HCT116 (cell line): ENCODE results near the gene POR. TPM values are rescaled to one million over a fixed set of nuclear protein-coding genes. Genes with fewer than 3 reads are reported as not detected.

Experiments used
- ATAC-seq: fragments of 200-7000 bp; cut with Tn5 transposase; 2 replicates; pipeline ENCODE4 v1.9.1; 2020; ENCODE audit warnings: mild to moderate bottlenecking, moderate library complexity
- BruUV-seq: library from RNA; stranded (reverse); fragments of 400-500 nt; replicated peaks from 2 replicates; lab custom pipeline; 2021; lab: Mats Ljungman, UMichigan
- CTCF ChIA-PET: fragments of 300-600 bp; sonication (Branson Sonifier 250); formaldehyde crosslinking; loops from one replicate; lab custom pipeline; 2021; ENCODE audit warnings: antibody characterized with exemption; lab: Charles Lee
- POLR2A ChIA-PET: fragments of 300-600, 350-600 bp; sonication (Branson Sonifier 250); formaldehyde crosslinking; loops from one replicate; lab custom pipeline; 2021; ENCODE audit warnings: antibody characterized with exemption; lab: Charles Lee
- RAD21 ChIA-PET, 2 experiments: fragments of 300-600 bp; sonication (Branson Sonifier 250); formaldehyde crosslinking; loops; one replicate each; lab custom pipeline; 2023; ENCODE audit warnings: low total read pairs in 2 of 2; ENCODE audit not compliant: uncharacterized antibody in 2 of 2, unreplicated experiment in 2 of 2, low non-redundant PET in 1 of 2; lab: Charles Lee
- DNase-seq: peaks from one replicate; pipeline ENCODE4 v3.0.0-alpha.2; 2010; ENCODE audit warnings: low read depth, low spot score
- H2AFZ ChIP-seq: fragments of 200-600 bp; shearing (Covaris generic), sonication (generic); 2 replicates; pipeline ENCODE4 v1.6.1; 2017; ENCODE audit warnings: low read depth, mixed run types, mixed read lengths, antibody characterized with exemption, low read length; ENCODE audit not compliant: poor library complexity, severe bottlenecking
- H3K27ac ChIP-seq: 2 replicates; pipeline ENCODE4 v1.5.1; 2012; ENCODE audit warnings: low read depth, low read length
- H3K27me3 ChIP-seq: fragments of 200-600 bp; sonication (generic); 2 replicates; pipeline ENCODE4 v1.6.1; 2016; ENCODE audit warnings: mixed run types, low read length, mixed read lengths; ENCODE audit not compliant: insufficient read depth
- H3K36me3 ChIP-seq, 2 experiments: fragments of 200-500 bp in 1 of 2; fragments of 200-600 bp in 1 of 2; sonication (Bioruptor generic) in 1 of 2; sonication (generic) in 1 of 2; 2 replicates each; pipeline versions ENCODE4 v1.5.1 to v1.6.1; 2014 to 2016; ENCODE audit warnings: low read length in 2 of 2, inconsistent platforms in 1 of 2, mixed read lengths in 1 of 2, mixed run types in 1 of 2; ENCODE audit not compliant: insufficient read depth in 2 of 2, control insufficient read depth in 1 of 2
- H3K4me1 ChIP-seq, 2 experiments: fragments of 200-600 bp in 1 of 2; sonication (generic) in 1 of 2; 2 replicates each; pipeline versions ENCODE4 v1.5.1 to v1.6.1; 2012 to 2017; ENCODE audit warnings: low read length in 2 of 2, inconsistent platforms in 1 of 2, mild to moderate bottlenecking in 1 of 2, mixed read lengths in 1 of 2, mixed run types in 1 of 2, moderate library complexity in 1 of 2; ENCODE audit not compliant: insufficient read depth in 2 of 2, control insufficient read depth in 1 of 2
- H3K4me2 ChIP-seq: fragments of 200-600 bp; sonication (generic); 2 replicates; pipeline ENCODE4 v1.6.1; 2017; ENCODE audit warnings: mixed run types, low read length, mixed read lengths
- H3K4me3 ChIP-seq, 2 experiments: fragments of 200-600 bp in 1 of 2; sonication (generic) in 1 of 2; replicated peaks in 1 of 2; 2 replicates each; pipeline ENCODE4 v1.5.1; 2011 to 2016; ENCODE audit warnings: low read length in 2 of 2, control low read depth in 1 of 2, low read depth in 1 of 2, mild to moderate bottlenecking in 1 of 2, mixed read lengths in 1 of 2, mixed run types in 1 of 2
- H3K79me2 ChIP-seq: fragments of 200-600 bp; sonication (generic); 2 replicates; pipeline ENCODE4 v1.6.1; 2017; ENCODE audit warnings: mild to moderate bottlenecking, mixed run types, low read length, moderate library complexity, mixed read lengths; ENCODE audit not compliant: insufficient read depth
- H3K9ac ChIP-seq: fragments of 200-600 bp; sonication (generic); 2 replicates; pipeline ENCODE4 v1.6.1; 2016; ENCODE audit warnings: low read length, mixed read lengths
- H3K9me2 ChIP-seq: fragments of 200-600 bp; sonication (generic), shearing (Covaris generic); 2 replicates; pipeline ENCODE4 v1.6.1; 2017; ENCODE audit warnings: mixed run types, mild to moderate bottlenecking, moderate library complexity; ENCODE audit not compliant: insufficient read depth
- H3K9me3 ChIP-seq, 2 experiments: fragments of 200-500 bp in 1 of 2; fragments of 200-600 bp in 1 of 2; sonication (Bioruptor generic) in 1 of 2; sonication (generic) in 1 of 2; 2 replicates each; pipeline ENCODE4 v1.6.1; 2014 to 2017; ENCODE audit warnings: low read length in 2 of 2, mixed read lengths in 2 of 2, inconsistent platforms in 1 of 2, low read depth in 1 of 2, mild to moderate bottlenecking in 1 of 2, mixed run types in 1 of 2, moderate library complexity in 1 of 2; ENCODE audit not compliant: control insufficient read depth in 1 of 2, insufficient read depth in 1 of 2
- H4K20me1 ChIP-seq: fragments of 200-600 bp; sonication (generic), shearing (Covaris generic); 2 replicates; pipeline ENCODE4 v1.6.1; 2017; ENCODE audit warnings: mixed run types, mild to moderate bottlenecking, moderate library complexity; ENCODE audit not compliant: insufficient read depth
- CEBPB ChIP-seq: IDR thresholded peaks from 2 replicates; pipeline ENCODE4 v1.6.1; 2012; ENCODE audit warnings: low read depth
- ELF1 ChIP-seq: IDR thresholded peaks from 2 replicates; pipeline ENCODE4 v1.6.1; 2012; ENCODE audit warnings: low read depth, borderline replicate concordance
- EZH2 ChIP-seq: fragments of 200-600 bp; sonication (generic); IDR thresholded peaks from 2 replicates; pipeline ENCODE4 v1.6.1; 2017; ENCODE audit warnings: antibody characterized with exemption, mixed run types
- EZH2phosphoT487 ChIP-seq: fragments of 200-600 bp; IDR thresholded peaks from 2 replicates; pipeline ENCODE4 v1.6.1; 2018; ENCODE audit warnings: antibody characterized with exemption, borderline replicate concordance
- FOSL1 ChIP-seq: IDR thresholded peaks from 2 replicates; pipeline ENCODE4 v1.6.1; 2012; ENCODE audit warnings: low read depth
- POLR2A ChIP-seq: IDR thresholded peaks from 2 replicates; pipeline ENCODE4 v1.7.0; 2011; ENCODE audit warnings: borderline replicate concordance; ENCODE audit not compliant: insufficient read depth, insufficient read length; ENCODE audit errors: extremely low read depth
- SRF ChIP-seq: IDR thresholded peaks from 2 replicates; pipeline ENCODE4 v1.6.1; 2012; ENCODE audit warnings: low read depth
- TCF7L2 ChIP-seq: IDR thresholded peaks from 2 replicates; pipeline ENCODE4 v1.7.0; 2011; ENCODE audit warnings: borderline replicate concordance, inconsistent platforms; ENCODE audit not compliant: insufficient read depth, insufficient read length; ENCODE audit errors: extremely low read depth
- ZBTB33 ChIP-seq: IDR thresholded peaks from 2 replicates; pipeline ENCODE4 v1.6.1; 2011; ENCODE audit warnings: mild to moderate bottlenecking, low read length, moderate library complexity; ENCODE audit not compliant: insufficient replicate concordance; ENCODE audit errors: extremely low read depth
- intact Hi-C: fragments of 100-400 bp; cut with micrococcal nuclease; formaldehyde crosslinking; loops from 2 replicates; pipeline ENCODE4 v1.10.0; 2022
- total RNA-seq: library from RNA; stranded (reverse); gene quantifications from one replicate; pipeline ENCODE4 v1.2.1, GENCODE V29; 2021; ENCODE audit not compliant: unreplicated experiment

The POR gene
- total RNA-seq, 1 experiment from 2014 or later, result 120 TPM

GRCh38 chr7:75986147-75986781, 71.3 kb downstream of the POR start:
- Histone ChIP-seq H3K27me3 (no peaks in the 10 kb centered on the region), H3K36me3 (peaks cover 0 to 14% of the 10 kb centered on the region in 2 experiments; a peak in 2 of 4 replicates), H3K4me2 (no peak overlapping the region), H3K9ac (no peak overlapping the region), H3K27ac (no peak overlapping the region), H3K79me2 (no peaks in the 10 kb centered on the region), H3K4me1 (peaks cover 12 to 31% of the 10 kb centered on the region in 2 experiments)
- DNase-seq, result no peak
- ChIA-PET CTCF (no interaction called here), RAD21 (no interaction called here)
- no peak for TF ChIP-seq ZBTB33
- TF ChIP-seq CEBPB, result no peak
- TF ChIP-seq EZH2phosphoT487, result no peak
- TF ChIP-seq SRF, result no peak
- no peak for TF ChIP-seq TCF7L2
- no peak for TF ChIP-seq EZH2
- no peak for TF ChIP-seq ELF1
- TF ChIP-seq POLR2A, result no peak
- TF ChIP-seq FOSL1, result no peak
- TF ChIP-seq, all 23 proteins: peak for 0
- TSS peak; percentile 51 for BruUV-seq
- Histone ChIP-seq H3K9me2 (no peaks in the 10 kb centered on the region), H3K9me3 (no peaks in the 10 kb centered on the region), H2AFZ (no peak overlapping the region), H4K20me1 (no peaks in the 10 kb centered on the region), H3K4me3 (no peak overlapping the region)
- ATAC-seq, result no peak
- intact Hi-C loops, result no loop called here
- POLR2A ChIA-PET, result no interaction called here
